Panc1 (cell line): Measurements from ENCODE around the gene PPM1L. TPM values are rescaled to one million over a fixed set of nuclear protein-coding genes. Genes with fewer than 3 reads are reported as not detected.
"Not testable (repeated sequence)": the region's sequence is repeated elsewhere in the genome, so short reads cannot be mapped to it uniquely, and the experiment has no call there.

Experiments
- ATAC-seq: fragments of 200-7000 bp; cut with Tn5 transposase; 2 replicates; pipeline ENCODE4 v1.9.1; 2020; ENCODE audit warnings: mild to moderate bottlenecking, moderate library complexity
- BruUV-seq: library from RNA; stranded (reverse); fragments of 400-500 nt; replicated peaks from 2 replicates; lab custom pipeline; 2021; lab: Mats Ljungman, UMichigan
- CTCF ChIA-PET: fragments of 300-600 bp; sonication (Branson Sonifier 250); formaldehyde crosslinking; loops from one replicate; lab custom pipeline; 2022; ENCODE audit warnings: antibody characterized with exemption; lab: Charles Lee
- POLR2A ChIA-PET: fragments of 300-600 bp; sonication (Branson Sonifier 250); formaldehyde crosslinking; loops from one replicate; lab custom pipeline; 2022; ENCODE audit warnings: antibody characterized with exemption; lab: Charles Lee
- DNase-seq: peaks from one replicate; pipeline ENCODE4 v3.0.0-alpha.2; 2010; ENCODE audit warnings: low read depth, low spot score
- H3K27ac ChIP-seq: 2 replicates; pipeline ENCODE4 v1.5.1; 2011; ENCODE audit warnings: mild to moderate bottlenecking, low read length, inconsistent platforms
- H3K27me3 ChIP-seq: fragments of 200-500 bp; sonication (Bioruptor generic); 2 replicates; pipeline ENCODE4 v1.6.0; 2014; ENCODE audit warnings: low read length, inconsistent platforms; ENCODE audit not compliant: control insufficient read depth, insufficient read depth
- H3K36me3 ChIP-seq: fragments of 200-500 bp; sonication (Bioruptor generic); 2 replicates; pipeline ENCODE4 v1.5.1; 2014; ENCODE audit warnings: inconsistent platforms, mild to moderate bottlenecking, low read length, moderate library complexity; ENCODE audit not compliant: control insufficient read depth, insufficient read depth
- H3K4me1 ChIP-seq: 2 replicates; pipeline ENCODE4 v1.5.1; 2011; ENCODE audit warnings: inconsistent platforms, mild to moderate bottlenecking, low read length, moderate library complexity; ENCODE audit not compliant: control insufficient read depth, insufficient read depth
- H3K4me3 ChIP-seq, 2 experiments: 2 replicates each; pipeline ENCODE4 v1.5.1; 2011 to 2012; ENCODE audit warnings: low read depth in 2 of 2, low read length in 2 of 2, mild to moderate bottlenecking in 2 of 2, inconsistent platforms in 1 of 2, moderate library complexity in 1 of 2
- H3K9me3 ChIP-seq: fragments of 200-500 bp; sonication (Bioruptor generic); 2 replicates; pipeline ENCODE4 v1.5.1; 2014; ENCODE audit warnings: low read depth, mild to moderate bottlenecking, inconsistent platforms, low read length, moderate library complexity; ENCODE audit not compliant: control insufficient read depth, insufficient read depth
- POLR2AphosphoS5 ChIP-seq: IDR thresholded peaks from 2 replicates; pipeline ENCODE4 v1.6.1; 2012; ENCODE audit warnings: mild to moderate bottlenecking, low read depth, low read length, moderate library complexity
- SIN3A ChIP-seq: IDR thresholded peaks from 2 replicates; pipeline ENCODE4 v1.6.1; 2012; ENCODE audit warnings: low read depth, mild to moderate bottlenecking, low read length, moderate library complexity, borderline replicate concordance; ENCODE audit not compliant: insufficient read depth
- TCF7L2 ChIP-seq: IDR thresholded peaks from 2 replicates; pipeline ENCODE4 v1.6.1; 2011; ENCODE audit warnings: mild to moderate bottlenecking, low read depth, low read length, inconsistent platforms
- in situ Hi-C: cut with HindIII; loops from 2 replicates; pipeline ENCODE4 v1.10.0; 2016; ENCODE audit warnings: low sequenced_read_pairs, low pct_unique_long_range_greater_than_20kb
- intact Hi-C: fragments of 100-400 bp; cut with micrococcal nuclease; formaldehyde crosslinking; loops from one replicate; pipeline ENCODE4 v1.10.0; 2022; ENCODE audit not compliant: unreplicated experiment
- total RNA-seq: library from RNA; stranded (reverse); gene quantifications from one replicate; pipeline ENCODE4 v1.2.1, GENCODE V29; 2021; ENCODE audit not compliant: unreplicated experiment
- TF ChIP-seq, protein P1 (sequence below): fragments of 450-650 bp; IDR thresholded peaks from 2 replicates; pipeline ENCODE4 v1.5.1; 2017; ENCODE audit warnings: mild to moderate bottlenecking
- TF ChIP-seq, protein P2 (sequence below), 2 experiments: IDR thresholded peaks; 2 replicates each; pipeline ENCODE4 v1.6.1; 2011 to 2012; ENCODE audit warnings: low read depth in 2 of 2, control low read depth in 1 of 2, low read length in 1 of 2, mild to moderate bottlenecking in 1 of 2, moderate library complexity in 1 of 2; ENCODE audit not compliant: insufficient read depth in 1 of 2

The PPM1L gene
- total RNA-seq, 1 experiment from 2014 or later, result 23.8 TPM

DNA sequence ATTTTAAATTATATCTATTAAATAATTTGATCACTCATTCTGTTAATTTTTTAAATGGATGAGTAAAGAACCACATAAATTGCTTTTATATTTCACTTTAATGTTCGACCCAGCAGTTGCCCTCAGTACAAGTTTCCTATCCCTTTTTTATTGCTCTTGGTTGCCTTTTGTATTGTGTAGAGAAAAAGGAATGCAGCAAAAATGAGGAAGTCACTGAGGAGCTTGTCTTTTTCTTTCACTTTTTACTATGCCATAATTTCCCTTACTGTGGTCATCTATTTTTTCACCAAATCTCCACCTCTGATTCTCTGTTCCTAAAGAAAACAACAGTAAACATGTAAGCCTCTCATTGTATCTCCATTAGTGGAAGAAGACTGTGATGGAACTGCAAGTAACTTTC is 226.5 kb downstream of the PPM1L start:
- intact Hi-C loops, result no loop called here
- BruUV-seq, result no TSS peak
- CTCF ChIA-PET, result interaction anchor here (0.8 kb wide), 1 partner anchor 26 kb away, joined by 6 read pairs; no protein-coding TSS in a partner anchor

DNA sequence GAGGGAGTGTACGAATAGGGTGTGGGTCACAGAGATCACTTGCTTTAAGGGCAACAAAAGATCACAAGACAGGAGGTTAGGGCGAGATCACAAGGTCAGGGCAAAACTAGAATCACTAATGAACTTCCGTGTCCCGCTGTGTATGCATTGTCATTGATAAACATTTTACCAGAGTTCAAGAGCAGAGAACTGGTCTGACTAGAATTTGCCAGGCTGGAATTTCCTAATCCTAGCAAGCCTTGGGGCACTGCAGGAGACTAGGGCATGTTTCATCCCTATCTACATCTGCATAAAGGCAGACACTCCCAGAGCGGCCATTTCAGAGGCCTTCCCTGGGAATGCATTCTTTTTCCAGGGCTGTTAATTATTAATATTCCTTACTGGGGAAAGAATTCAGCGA is 227.9 kb downstream of the PPM1L start:
- POLR2A ChIA-PET, BruUV-seq, H3K27me3 ChIP-seq, DNase-seq, H3K4me1 ChIP-seq, H3K36me3 ChIP-seq, ATAC-seq, intact Hi-C loops, CTCF ChIA-PET, H3K27ac ChIP-seq, H3K4me3 ChIP-seq, H3K9me3 ChIP-seq, in situ Hi-C loops: not testable (repeated sequence)

More for the DNA sequence above, 226.5 kb downstream of the PPM1L start:
- no peaks in the 10 kb centered on the region for H3K27me3 ChIP-seq
- H3K36me3 ChIP-seq, result no peaks in the 10 kb centered on the region
- peaks cover 9% of the 10 kb centered on the region; the same call in 1 of the 2 replicates for H3K9me3 ChIP-seq
- in situ Hi-C loops, result no loop called here
- H3K27ac ChIP-seq, result no peak overlapping the region
- POLR2A ChIA-PET, result interaction anchor here (0.6 kb wide), 1 partner anchor 267 kb away, joined by 3 read pairs; no protein-coding TSS in a partner anchor
- TF ChIP-seq POLR2AphosphoS5 (no peak), TCF7L2 (no peak)
- TF ChIP-seq, protein P1, sequence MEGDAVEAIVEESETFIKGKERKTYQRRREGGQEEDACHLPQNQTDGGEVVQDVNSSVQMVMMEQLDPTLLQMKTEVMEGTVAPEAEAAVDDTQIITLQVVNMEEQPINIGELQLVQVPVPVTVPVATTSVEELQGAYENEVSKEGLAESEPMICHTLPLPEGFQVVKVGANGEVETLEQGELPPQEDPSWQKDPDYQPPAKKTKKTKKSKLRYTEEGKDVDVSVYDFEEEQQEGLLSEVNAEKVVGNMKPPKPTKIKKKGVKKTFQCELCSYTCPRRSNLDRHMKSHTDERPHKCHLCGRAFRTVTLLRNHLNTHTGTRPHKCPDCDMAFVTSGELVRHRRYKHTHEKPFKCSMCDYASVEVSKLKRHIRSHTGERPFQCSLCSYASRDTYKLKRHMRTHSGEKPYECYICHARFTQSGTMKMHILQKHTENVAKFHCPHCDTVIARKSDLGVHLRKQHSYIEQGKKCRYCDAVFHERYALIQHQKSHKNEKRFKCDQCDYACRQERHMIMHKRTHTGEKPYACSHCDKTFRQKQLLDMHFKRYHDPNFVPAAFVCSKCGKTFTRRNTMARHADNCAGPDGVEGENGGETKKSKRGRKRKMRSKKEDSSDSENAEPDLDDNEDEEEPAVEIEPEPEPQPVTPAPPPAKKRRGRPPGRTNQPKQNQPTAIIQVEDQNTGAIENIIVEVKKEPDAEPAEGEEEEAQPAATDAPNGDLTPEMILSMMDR, result no peak
- ATAC-seq (no peak), DNase-seq (no peak)
- H3K4me3 ChIP-seq, result no peak overlapping the region
- H3K4me1 ChIP-seq, result no peaks in the 10 kb centered on the region

DNA sequence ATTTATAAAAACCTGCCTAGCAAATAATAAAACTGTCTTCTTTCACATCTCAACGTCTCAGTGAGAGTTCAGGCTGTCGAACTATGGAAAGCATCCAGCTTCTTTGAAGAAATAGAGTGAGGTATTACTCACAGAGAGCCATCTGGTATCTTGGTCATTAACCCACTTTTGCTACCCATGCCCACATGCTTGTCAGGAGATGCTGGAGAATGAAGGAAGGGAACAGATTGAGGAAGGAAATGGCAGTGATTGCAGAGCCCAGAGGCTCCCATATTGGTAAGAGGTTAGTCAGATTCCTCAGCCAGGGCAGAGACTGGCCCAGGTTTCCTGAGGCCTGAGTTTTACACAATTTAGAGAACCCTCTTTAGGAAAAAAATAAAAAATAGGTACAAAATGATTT is 230.0 kb downstream of the PPM1L start:
- no peaks in the 10 kb centered on the region for H3K4me1 ChIP-seq
- CTCF ChIA-PET, result no interaction called here
- TF ChIP-seq, protein P1, result no peak
- TF ChIP-seq POLR2AphosphoS5 (no peak), SIN3A (no peak), TCF7L2 (no peak)
- TF ChIP-seq, protein P2, sequence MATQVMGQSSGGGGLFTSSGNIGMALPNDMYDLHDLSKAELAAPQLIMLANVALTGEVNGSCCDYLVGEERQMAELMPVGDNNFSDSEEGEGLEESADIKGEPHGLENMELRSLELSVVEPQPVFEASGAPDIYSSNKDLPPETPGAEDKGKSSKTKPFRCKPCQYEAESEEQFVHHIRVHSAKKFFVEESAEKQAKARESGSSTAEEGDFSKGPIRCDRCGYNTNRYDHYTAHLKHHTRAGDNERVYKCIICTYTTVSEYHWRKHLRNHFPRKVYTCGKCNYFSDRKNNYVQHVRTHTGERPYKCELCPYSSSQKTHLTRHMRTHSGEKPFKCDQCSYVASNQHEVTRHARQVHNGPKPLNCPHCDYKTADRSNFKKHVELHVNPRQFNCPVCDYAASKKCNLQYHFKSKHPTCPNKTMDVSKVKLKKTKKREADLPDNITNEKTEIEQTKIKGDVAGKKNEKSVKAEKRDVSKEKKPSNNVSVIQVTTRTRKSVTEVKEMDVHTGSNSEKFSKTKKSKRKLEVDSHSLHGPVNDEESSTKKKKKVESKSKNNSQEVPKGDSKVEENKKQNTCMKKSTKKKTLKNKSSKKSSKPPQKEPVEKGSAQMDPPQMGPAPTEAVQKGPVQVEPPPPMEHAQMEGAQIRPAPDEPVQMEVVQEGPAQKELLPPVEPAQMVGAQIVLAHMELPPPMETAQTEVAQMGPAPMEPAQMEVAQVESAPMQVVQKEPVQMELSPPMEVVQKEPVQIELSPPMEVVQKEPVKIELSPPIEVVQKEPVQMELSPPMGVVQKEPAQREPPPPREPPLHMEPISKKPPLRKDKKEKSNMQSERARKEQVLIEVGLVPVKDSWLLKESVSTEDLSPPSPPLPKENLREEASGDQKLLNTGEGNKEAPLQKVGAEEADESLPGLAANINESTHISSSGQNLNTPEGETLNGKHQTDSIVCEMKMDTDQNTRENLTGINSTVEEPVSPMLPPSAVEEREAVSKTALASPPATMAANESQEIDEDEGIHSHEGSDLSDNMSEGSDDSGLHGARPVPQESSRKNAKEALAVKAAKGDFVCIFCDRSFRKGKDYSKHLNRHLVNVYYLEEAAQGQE (IDR thresholded peaks at IDR 0.05; ENCODE audit: insufficient read depth in 1 of 2, low read depth in 2 of 2, low read length in 1 of 2), result no peak
- peaks cover 9% of the 10 kb centered on the region; the same call in 1 of the 2 replicates for H3K9me3 ChIP-seq
- no peak overlapping the region for H3K4me3 ChIP-seq
- no peaks in the 10 kb centered on the region for H3K27me3 ChIP-seq
- ATAC-seq (no peak), DNase-seq (no peak)
- in situ Hi-C loops (no loop called here), intact Hi-C loops (no loop called here)
- POLR2A ChIA-PET, result no interaction called here
- no peaks in the 10 kb centered on the region for H3K36me3 ChIP-seq
- no peak overlapping the region for H3K27ac ChIP-seq
- no TSS peak for BruUV-seq
